K562 (cell line): ENCODE data around the gene TBL2. TPM values are rescaled to one million over a fixed set of nuclear protein-coding genes. Genes with fewer than 3 reads are reported as not detected.
A peak's percentile ranks its signal among the peaks of the same experiment; 100 is the strongest.

ENCODE experiments used
- E2F6 ChIP-seq, 2 experiments: IDR thresholded peaks; 2 replicates each; pipeline ENCODE4 v1.6.1; 2011; ENCODE audit warnings: borderline replicate concordance in 1 of 2, control low read depth in 1 of 2, low read depth in 1 of 2, low read length in 1 of 2, mild to moderate bottlenecking in 1 of 2, mixed read lengths in 1 of 2, moderate library complexity in 1 of 2; ENCODE audit not compliant: insufficient read depth in 1 of 2, insufficient read length in 1 of 2, poor library complexity in 1 of 2, severe bottlenecking in 1 of 2; ENCODE audit errors: extremely low read depth in 1 of 2
- EHMT2 ChIP-seq: fragments of 450-650 bp; IDR thresholded peaks from 2 replicates; pipeline ENCODE4 v1.6.1; 2018; ENCODE audit warnings: antibody characterized with exemption
- ETV5 ChIP-seq: sonication (generic); formaldehyde crosslinking; IDR thresholded peaks from 2 replicates; pipeline ENCODE4 v1.4.0; 2020; ENCODE audit warnings: low read depth, mild to moderate bottlenecking, missing genetic modification reagents
- GABPB1 ChIP-seq: sonication (generic); formaldehyde crosslinking; IDR thresholded peaks from 2 replicates; pipeline ENCODE4 v1.8.0; 2022; ENCODE audit warnings: mild to moderate bottlenecking, missing genetic modification reagents
- NCOA1 ChIP-seq: fragments of 450-650 bp; IDR thresholded peaks from 2 replicates; pipeline ENCODE4 v1.6.1; 2016; ENCODE audit warnings: low read depth
- PHF20 ChIP-seq: fragments of 450-650 bp; IDR thresholded peaks from 2 replicates; pipeline ENCODE4 v1.6.1; 2018; ENCODE audit not compliant: partially characterized antibody
- PPARD ChIP-seq: fragments of 250-450 bp; sonication (Bioruptor Pico); IDR thresholded peaks from 2 replicates; pipeline ENCODE4 v1.8.0; 2022; ENCODE audit warnings: inconsistent platforms, mild to moderate bottlenecking, moderate library complexity
- RAD21 ChIP-seq, 2 experiments: fragments of 250-450 bp in 1 of 2; fragments of 450-650 bp in 1 of 2; sonication (Bioruptor Pico) in 1 of 2; formaldehyde crosslinking in 1 of 2; IDR thresholded peaks in 1 of 2; conservative IDR thresholded peaks in 1 of 2; 2 replicates each; pipeline versions ENCODE4 v1.4.0 to v1.8.0; 2020 to 2022; ENCODE audit warnings: mild to moderate bottlenecking in 2 of 2, moderate library complexity in 1 of 2
- SP1 ChIP-seq: sonication (generic); formaldehyde crosslinking; IDR thresholded peaks from 2 replicates; pipeline ENCODE4 v1.8.1; 2022; ENCODE audit warnings: mild to moderate bottlenecking, missing genetic modification reagents
- SRF ChIP-seq, 2 experiments: fragments of 250-450, 450-650 bp in 1 of 2; sonication (Bioruptor Pico) in 1 of 2; sonication (generic) in 1 of 2; formaldehyde crosslinking; IDR thresholded peaks; 2 replicates each; pipeline versions ENCODE4 v1.5.0 to v1.5.1; 2020 to 2022; ENCODE audit warnings: mild to moderate bottlenecking in 1 of 2, missing genetic modification reagents in 1 of 2
- ZNF584 ChIP-seq: fragments of 200-800 bp; sonication (Bioruptor generic); IDR thresholded peaks from 2 replicates; pipeline ENCODE4 v1.6.1; 2016; ENCODE audit warnings: low read depth, mild to moderate bottlenecking, missing genetic modification characterization, missing compliant biosample characterization
- polyA plus RNA-seq, 8 experiments: library from polyadenylated mRNA; depleted of rRNA in 4 of 8; stranded (reverse) in 5 of 8; unstranded in 3 of 8; fragments of >200 nt; fragmentation: Nextera tagmentation in 2 of 8; fragmentation: Illumina TruSeq in 1 of 8; extraction: Ambion mirVana in 2 of 8; extraction: Trizol in 1 of 8; gene quantifications; 2 replicates each; pipeline versions ENCODE4 v1.2.1 to v1.2.3, GENCODE V29; 2011 to 2014; ENCODE audit warnings: inconsistent platforms in 1 of 8, missing spikeins in 1 of 8
- total RNA-seq, 7 experiments: library from RNA; depleted of rRNA in 6 of 7; stranded (reverse); fragments of >200 nt in 6 of 7; fragmentation: Illumina TruSeq in 2 of 7; extraction: Trizol in 2 of 7; gene quantifications; 2 replicates each; pipeline versions ENCODE4 v1.2.1 to v1.2.3, GENCODE V29; 2011 to 2021; ENCODE audit warnings: low replicate concordance in 1 of 7
- TF ChIP-seq, protein P1 (sequence below): fragments of 450-650 bp; formaldehyde crosslinking; IDR thresholded peaks from 2 replicates; pipeline ENCODE4 v1.4.0; 2020; ENCODE audit warnings: mild to moderate bottlenecking, moderate library complexity
- TF ChIP-seq, protein P2 (sequence below): fragments of 250-450 bp; sonication (Bioruptor Pico); IDR thresholded peaks from 2 replicates; pipeline ENCODE4 v1.6.1; 2021; ENCODE audit warnings: mild to moderate bottlenecking
- TF ChIP-seq, protein P3 (sequence below): fragments of 450-650 bp; IDR thresholded peaks from 2 replicates; pipeline ENCODE4 v1.6.1; 2017; ENCODE audit warnings: mild to moderate bottlenecking, moderate library complexity
- TF ChIP-seq, protein P4 (sequence below): fragments of 200-800 bp; sonication (Bioruptor generic); IDR thresholded peaks from 2 replicates; pipeline ENCODE4 v1.6.1; 2017; ENCODE audit warnings: missing genetic modification characterization, missing compliant biosample characterization
- TF ChIP-seq, protein P5 (sequence below): fragments of 450-650 bp; IDR thresholded peaks from 2 replicates; pipeline ENCODE4 v1.6.1; 2018; ENCODE audit not compliant: partially characterized antibody

The TBL2 gene
- total and polyA plus RNA-seq, 9 of the 15 experiments (the other 6 are each of a cell fraction or from before 2014, with no cell fraction given): 2.5 to 123 (median 49.2) TPM

DNA sequence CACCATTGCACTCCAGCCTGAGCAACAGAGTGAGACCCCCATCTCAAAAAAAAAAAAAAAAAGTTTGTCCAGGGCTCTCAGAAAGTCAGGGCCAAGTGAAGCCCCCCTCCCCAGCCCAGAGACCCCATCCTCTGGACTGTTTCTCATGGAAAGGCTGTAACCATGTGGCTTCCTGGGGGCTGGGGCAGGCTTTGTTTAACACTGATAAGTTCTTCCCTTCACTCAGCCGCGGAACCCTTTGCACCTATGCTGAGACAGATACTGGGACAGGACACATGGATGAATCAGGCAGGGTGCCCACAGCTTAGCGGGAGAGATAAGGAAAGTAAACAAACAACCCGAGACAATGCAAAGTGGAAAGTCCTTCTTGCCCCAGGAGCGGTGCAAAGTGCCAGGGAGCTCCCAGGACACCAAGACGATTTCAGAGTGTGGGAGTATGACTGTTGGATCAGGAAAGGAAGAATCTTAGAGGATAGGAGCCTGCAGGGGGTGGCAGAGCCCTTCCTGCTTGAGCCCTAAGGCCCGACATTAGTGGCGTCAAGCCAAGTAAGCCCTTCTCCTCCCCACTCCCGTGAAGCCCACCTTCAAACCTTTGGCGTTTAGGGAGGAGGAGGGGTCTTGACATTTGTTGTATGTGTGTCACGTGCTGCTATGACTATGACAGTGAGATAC lies 34.4 kb upstream of the TBL2 start (continued):
- TF ChIP-seq SP1 (CRISPR knock-in tag): peak; percentile 43; the same call in 1 of the 2 replicates
- TF ChIP-seq, protein P1, sequence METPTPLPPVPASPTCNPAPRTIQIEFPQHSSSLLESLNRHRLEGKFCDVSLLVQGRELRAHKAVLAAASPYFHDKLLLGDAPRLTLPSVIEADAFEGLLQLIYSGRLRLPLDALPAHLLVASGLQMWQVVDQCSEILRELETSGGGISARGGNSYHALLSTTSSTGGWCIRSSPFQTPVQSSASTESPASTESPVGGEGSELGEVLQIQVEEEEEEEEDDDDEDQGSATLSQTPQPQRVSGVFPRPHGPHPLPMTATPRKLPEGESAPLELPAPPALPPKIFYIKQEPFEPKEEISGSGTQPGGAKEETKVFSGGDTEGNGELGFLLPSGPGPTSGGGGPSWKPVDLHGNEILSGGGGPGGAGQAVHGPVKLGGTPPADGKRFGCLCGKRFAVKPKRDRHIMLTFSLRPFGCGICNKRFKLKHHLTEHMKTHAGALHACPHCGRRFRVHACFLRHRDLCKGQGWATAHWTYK (CRISPR knock-in tag): 0 out of 2 replicates have a peak, but pooled peaks have one; percentile 48
- peak; percentile 10 for TF ChIP-seq PHF20
- TF ChIP-seq PPARD (CRISPR knock-in tag): no peak
- TF ChIP-seq, protein P2, sequence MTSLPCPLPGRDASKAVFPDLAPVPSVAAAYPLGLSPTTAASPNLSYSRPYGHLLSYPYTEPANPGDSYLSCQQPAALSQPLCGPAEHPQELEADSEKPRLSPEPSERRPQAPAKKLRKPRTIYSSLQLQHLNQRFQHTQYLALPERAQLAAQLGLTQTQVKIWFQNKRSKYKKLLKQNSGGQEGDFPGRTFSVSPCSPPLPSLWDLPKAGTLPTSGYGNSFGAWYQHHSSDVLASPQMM (CRISPR knock-in tag): no peak
- TF ChIP-seq GABPB1: 0 out of 2 replicates have a peak, but pooled peaks have one; percentile 34
- TF ChIP-seq, protein P3, sequence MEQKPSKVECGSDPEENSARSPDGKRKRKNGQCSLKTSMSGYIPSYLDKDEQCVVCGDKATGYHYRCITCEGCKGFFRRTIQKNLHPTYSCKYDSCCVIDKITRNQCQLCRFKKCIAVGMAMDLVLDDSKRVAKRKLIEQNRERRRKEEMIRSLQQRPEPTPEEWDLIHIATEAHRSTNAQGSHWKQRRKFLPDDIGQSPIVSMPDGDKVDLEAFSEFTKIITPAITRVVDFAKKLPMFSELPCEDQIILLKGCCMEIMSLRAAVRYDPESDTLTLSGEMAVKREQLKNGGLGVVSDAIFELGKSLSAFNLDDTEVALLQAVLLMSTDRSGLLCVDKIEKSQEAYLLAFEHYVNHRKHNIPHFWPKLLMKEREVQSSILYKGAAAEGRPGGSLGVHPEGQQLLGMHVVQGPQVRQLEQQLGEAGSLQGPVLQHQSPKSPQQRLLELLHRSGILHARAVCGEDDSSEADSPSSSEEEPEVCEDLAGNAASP: no peak
- TF ChIP-seq ETV5: peak; percentile 78
- TF ChIP-seq E2F6 (IDR thresholded peaks at IDR 0.05; ENCODE audit: borderline replicate concordance in 1 of 2, extremely low read depth in 1 of 2, insufficient read depth in 1 of 2, insufficient read length in 1 of 2, low read depth in 1 of 2, low read length in 1 of 2, poor library complexity in 1 of 2, severe bottlenecking in 1 of 2): peak in 1 of 2 experiments; percentile 43
- no peak for TF ChIP-seq SRF (CRISPR knock-in tag; IDR thresholded peaks at IDR 0.05)
- 0 out of 2 replicates have a peak, but pooled peaks have one; percentile 42 for TF ChIP-seq EHMT2
- peak; percentile 80; the same call in 1 of the 2 replicates for TF ChIP-seq ZNF584
- TF ChIP-seq, protein P4, sequence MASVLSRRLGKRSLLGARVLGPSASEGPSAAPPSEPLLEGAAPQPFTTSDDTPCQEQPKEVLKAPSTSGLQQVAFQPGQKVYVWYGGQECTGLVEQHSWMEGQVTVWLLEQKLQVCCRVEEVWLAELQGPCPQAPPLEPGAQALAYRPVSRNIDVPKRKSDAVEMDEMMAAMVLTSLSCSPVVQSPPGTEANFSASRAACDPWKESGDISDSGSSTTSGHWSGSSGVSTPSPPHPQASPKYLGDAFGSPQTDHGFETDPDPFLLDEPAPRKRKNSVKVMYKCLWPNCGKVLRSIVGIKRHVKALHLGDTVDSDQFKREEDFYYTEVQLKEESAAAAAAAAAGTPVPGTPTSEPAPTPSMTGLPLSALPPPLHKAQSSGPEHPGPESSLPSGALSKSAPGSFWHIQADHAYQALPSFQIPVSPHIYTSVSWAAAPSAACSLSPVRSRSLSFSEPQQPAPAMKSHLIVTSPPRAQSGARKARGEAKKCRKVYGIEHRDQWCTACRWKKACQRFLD (CRISPR knock-in tag): peak; percentile 82
- TF ChIP-seq NCOA1: peak; percentile 56; the same call in 1 of the 2 replicates
- TF ChIP-seq, protein P5, sequence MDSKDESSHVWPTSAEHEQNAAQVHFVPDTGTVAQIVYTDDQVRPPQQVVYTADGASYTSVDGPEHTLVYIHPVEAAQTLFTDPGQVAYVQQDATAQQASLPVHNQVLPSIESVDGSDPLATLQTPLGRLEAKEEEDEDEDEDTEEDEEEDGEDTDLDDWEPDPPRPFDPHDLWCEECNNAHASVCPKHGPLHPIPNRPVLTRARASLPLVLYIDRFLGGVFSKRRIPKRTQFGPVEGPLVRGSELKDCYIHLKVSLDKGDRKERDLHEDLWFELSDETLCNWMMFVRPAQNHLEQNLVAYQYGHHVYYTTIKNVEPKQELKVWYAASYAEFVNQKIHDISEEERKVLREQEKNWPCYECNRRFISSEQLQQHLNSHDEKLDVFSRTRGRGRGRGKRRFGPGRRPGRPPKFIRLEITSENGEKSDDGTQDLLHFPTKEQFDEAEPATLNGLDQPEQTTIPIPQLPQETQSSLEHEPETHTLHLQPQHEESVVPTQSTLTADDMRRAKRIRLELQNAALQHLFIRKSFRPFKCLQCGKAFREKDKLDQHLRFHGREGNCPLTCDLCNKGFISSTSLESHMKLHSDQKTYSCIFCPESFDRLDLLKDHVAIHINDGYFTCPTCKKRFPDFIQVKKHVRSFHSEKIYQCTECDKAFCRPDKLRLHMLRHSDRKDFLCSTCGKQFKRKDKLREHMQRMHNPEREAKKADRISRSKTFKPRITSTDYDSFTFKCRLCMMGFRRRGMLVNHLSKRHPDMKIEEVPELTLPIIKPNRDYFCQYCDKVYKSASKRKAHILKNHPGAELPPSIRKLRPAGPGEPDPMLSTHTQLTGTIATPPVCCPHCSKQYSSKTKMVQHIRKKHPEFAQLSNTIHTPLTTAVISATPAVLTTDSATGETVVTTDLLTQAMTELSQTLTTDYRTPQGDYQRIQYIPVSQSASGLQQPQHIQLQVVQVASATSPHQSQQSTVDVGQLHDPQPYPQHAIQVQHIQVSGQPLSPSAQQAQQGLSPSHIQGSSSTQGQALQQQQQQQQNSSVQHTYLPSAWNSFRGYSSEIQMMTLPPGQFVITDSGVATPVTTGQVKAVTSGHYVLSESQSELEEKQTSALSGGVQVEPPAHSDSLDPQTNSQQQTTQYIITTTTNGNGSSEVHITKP: peak; percentile 88
- TF ChIP-seq RAD21 (CRISPR knock-in tag; conservative IDR thresholded peaks at IDR 0.05 in 1 of 2, IDR thresholded peaks at IDR 0.05 in 1 of 2): peak; percentile 78 to 81
